ENCODE data around the gene EDEM3. TPM values are rescaled to one million over a fixed set of nuclear protein-coding genes. Genes with fewer than 3 reads are reported as not detected.

Gene EDEM3
- total and polyA plus RNA-seq, 9 of the 15 experiments (the other 6 are each of a cell fraction or from before 2014, with no cell fraction given): 15.8 to 46.6 (median 28.0) TPM

DNA sequence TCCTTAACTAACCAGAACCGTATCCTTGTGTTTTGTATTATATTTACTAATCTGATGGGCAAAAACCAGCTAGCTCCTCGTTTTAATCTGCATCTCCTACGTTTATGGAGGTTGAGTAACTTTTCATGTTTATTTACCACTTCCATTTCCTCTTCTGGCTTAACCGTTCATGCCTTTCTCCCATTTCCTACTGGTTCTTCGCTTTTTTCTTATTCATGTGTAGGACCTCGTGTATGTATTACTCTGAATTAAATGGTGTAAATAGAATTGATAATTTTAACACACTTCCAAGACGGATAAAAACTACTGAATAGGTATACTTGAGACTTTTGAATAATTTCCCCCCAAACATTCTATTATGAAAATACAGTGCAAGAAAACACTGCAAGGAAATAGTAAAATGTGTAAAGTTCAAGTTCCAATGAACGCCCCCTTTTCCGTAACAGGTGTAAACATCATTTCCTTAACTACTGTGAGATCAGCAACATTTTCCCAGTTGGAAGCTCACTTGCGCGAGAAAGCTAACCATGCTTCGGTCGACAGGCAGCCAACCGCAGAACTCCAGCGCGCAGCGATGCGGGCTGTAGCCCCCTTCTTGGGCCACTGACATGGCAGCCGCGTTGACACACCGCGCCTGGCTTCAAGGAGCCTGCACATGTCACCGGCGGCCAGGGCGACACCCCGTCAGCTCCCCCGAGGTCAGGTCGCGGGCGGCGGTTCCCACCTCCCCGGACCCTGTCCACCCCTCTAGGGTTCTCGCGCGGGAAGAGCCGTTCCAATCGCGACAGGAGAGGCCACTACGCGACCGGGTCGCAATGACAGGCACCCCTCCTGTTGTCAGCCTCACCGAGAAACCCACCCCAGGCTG is 816 bp downstream of the EDEM3 start (continued):
- TF ChIP-seq, protein P1, sequence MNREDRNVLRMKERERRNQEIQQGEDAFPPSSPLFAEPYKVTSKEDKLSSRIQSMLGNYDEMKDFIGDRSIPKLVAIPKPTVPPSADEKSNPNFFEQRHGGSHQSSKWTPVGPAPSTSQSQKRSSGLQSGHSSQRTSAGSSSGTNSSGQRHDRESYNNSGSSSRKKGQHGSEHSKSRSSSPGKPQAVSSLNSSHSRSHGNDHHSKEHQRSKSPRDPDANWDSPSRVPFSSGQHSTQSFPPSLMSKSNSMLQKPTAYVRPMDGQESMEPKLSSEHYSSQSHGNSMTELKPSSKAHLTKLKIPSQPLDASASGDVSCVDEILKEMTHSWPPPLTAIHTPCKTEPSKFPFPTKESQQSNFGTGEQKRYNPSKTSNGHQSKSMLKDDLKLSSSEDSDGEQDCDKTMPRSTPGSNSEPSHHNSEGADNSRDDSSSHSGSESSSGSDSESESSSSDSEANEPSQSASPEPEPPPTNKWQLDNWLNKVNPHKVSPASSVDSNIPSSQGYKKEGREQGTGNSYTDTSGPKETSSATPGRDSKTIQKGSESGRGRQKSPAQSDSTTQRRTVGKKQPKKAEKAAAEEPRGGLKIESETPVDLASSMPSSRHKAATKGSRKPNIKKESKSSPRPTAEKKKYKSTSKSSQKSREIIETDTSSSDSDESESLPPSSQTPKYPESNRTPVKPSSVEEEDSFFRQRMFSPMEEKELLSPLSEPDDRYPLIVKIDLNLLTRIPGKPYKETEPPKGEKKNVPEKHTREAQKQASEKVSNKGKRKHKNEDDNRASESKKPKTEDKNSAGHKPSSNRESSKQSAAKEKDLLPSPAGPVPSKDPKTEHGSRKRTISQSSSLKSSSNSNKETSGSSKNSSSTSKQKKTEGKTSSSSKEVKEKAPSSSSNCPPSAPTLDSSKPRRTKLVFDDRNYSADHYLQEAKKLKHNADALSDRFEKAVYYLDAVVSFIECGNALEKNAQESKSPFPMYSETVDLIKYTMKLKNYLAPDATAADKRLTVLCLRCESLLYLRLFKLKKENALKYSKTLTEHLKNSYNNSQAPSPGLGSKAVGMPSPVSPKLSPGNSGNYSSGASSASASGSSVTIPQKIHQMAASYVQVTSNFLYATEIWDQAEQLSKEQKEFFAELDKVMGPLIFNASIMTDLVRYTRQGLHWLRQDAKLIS (CRISPR knock-in tag; IDR thresholded peaks at IDR 0.05): peak; percentile 40; the same call in 1 of the 2 replicates
- TF ChIP-seq ETV6 (IDR thresholded peaks at IDR 0.05; ENCODE audit: borderline replicate concordance in 1 of 2, low read depth in 2 of 2, low read length in 1 of 2) (no peak; a peak in 1 of 4 replicates), ETV6 (CRISPR knock-in tag; IDR thresholded peaks at IDR 0.05; ENCODE audit: borderline replicate concordance) (peak; percentile 44; the same call in 1 of the 2 replicates), FOXA3 (CRISPR knock-in tag; conservative IDR thresholded peaks at IDR 0.05 in 1 of 2, IDR thresholded peaks at IDR 0.05 in 1 of 2) (peak in 1 of 2 experiments; percentile 66; a peak in 2 of 4 replicates), KAT7 (CRISPR knock-in tag; IDR thresholded peaks at IDR 0.05; ENCODE audit: borderline replicate concordance) (peak; percentile 72; the same call in 1 of the 2 replicates), ETS2 (tag; IDR thresholded peaks at IDR 0.05; ENCODE audit: borderline replicate concordance, poor library complexity, severe bottlenecking) (peak; percentile 8), ARID2 (IDR thresholded peaks at IDR 0.05) (0 out of 2 replicates have a peak, but pooled peaks have one; percentile 43), CSDE1 (IDR thresholded peaks at IDR 0.05) (0 out of 4 replicates have a peak, but pooled peaks of 1 of the 2 experiments have one; percentile 45), ZNF165 (CRISPR knock-in tag; IDR thresholded peaks at IDR 0.05; ENCODE audit: borderline replicate concordance) (no peak), ZC3H11A (IDR thresholded peaks at IDR 0.05; ENCODE audit: low read depth, low read length) (no peak), ADNP (tag; IDR thresholded peaks at IDR 0.05) (no peak), LCOR (CRISPR knock-in tag; IDR thresholded peaks at IDR 0.05) (no peak; the same call in 1 of the 2 replicates)
- TF ChIP-seq, protein P2, sequence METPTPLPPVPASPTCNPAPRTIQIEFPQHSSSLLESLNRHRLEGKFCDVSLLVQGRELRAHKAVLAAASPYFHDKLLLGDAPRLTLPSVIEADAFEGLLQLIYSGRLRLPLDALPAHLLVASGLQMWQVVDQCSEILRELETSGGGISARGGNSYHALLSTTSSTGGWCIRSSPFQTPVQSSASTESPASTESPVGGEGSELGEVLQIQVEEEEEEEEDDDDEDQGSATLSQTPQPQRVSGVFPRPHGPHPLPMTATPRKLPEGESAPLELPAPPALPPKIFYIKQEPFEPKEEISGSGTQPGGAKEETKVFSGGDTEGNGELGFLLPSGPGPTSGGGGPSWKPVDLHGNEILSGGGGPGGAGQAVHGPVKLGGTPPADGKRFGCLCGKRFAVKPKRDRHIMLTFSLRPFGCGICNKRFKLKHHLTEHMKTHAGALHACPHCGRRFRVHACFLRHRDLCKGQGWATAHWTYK (CRISPR knock-in tag; IDR thresholded peaks at IDR 0.05): peak; percentile 40; the same call in 1 of the 2 replicates
- TF ChIP-seq, protein P3, sequence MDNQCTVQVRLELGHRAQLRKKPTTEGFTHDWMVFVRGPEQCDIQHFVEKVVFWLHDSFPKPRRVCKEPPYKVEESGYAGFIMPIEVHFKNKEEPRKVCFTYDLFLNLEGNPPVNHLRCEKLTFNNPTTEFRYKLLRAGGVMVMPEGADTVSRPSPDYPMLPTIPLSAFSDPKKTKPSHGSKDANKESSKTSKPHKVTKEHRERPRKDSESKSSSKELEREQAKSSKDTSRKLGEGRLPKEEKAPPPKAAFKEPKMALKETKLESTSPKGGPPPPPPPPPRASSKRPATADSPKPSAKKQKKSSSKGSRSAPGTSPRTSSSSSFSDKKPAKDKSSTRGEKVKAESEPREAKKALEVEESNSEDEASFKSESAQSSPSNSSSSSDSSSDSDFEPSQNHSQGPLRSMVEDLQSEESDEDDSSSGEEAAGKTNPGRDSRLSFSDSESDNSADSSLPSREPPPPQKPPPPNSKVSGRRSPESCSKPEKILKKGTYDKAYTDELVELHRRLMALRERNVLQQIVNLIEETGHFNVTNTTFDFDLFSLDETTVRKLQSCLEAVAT (IDR thresholded peaks at IDR 0.05): peak in 1 of 2 experiments; percentile 72; a peak in 1 of 4 replicates
- TF ChIP-seq, protein P4, sequence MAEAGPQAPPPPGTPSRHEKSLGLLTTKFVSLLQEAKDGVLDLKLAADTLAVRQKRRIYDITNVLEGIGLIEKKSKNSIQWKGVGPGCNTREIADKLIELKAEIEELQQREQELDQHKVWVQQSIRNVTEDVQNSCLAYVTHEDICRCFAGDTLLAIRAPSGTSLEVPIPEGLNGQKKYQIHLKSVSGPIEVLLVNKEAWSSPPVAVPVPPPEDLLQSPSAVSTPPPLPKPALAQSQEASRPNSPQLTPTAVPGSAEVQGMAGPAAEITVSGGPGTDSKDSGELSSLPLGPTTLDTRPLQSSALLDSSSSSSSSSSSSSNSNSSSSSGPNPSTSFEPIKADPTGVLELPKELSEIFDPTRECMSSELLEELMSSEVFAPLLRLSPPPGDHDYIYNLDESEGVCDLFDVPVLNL (CRISPR knock-in tag; IDR thresholded peaks at IDR 0.05; ENCODE audit: low read depth): no peak

All from K562 (cell line).